NCI-H510A treated with DMSO at 0.1 percent for 48 hours (cell line): ENCODE results near the gene USE1.

Source experiments
- DNase-seq: peaks from one replicate; lab custom pipeline; 2025; lab: John Stamatoyannopoulos, UW

The USE1 gene

DNA sequence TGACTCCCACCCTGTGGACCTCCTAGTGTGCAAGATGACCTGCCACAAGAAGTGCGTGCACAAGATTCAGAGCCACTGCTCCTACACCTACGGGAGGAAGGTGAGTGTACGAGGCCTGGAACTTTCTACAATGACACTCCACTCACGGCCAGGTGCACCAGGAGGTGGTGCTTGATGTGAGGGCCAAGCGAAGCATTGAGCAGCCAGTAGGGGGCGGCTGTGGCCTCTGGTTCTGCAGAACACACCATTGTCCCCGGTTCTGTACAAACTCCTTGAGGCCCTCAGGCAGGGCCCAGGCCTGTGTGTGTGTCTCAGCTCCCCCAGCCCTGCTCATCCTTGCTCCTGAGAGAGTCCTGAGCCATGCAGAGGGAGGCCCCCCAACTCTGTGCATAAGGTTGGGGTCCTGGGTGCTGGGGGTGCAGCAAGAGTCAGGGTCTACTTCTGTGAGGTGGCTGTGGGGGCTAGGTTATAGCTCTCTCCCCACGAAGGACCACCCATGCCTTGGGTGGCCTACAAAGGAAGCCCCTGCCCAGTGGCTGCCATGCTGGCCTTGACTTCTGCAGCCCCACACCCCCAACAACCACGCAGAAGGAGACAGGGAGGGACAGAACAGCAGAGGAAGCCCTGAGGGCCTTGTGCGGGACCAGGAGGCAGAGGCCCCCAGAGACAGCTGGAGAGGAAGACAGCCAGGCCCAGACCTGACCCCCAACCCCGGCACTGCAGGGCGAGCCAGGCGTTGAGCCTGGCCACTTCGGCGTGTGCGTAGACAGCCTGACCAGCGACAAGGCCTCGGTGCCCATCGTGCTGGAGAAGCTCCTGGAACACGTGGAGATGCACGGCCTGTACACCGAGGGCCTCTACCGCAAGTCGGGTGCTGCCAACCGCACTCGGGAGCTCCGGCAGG is 9.7 kb upstream of the USE1 start:
- DNase-seq, result peak; percentile 9

DNA sequence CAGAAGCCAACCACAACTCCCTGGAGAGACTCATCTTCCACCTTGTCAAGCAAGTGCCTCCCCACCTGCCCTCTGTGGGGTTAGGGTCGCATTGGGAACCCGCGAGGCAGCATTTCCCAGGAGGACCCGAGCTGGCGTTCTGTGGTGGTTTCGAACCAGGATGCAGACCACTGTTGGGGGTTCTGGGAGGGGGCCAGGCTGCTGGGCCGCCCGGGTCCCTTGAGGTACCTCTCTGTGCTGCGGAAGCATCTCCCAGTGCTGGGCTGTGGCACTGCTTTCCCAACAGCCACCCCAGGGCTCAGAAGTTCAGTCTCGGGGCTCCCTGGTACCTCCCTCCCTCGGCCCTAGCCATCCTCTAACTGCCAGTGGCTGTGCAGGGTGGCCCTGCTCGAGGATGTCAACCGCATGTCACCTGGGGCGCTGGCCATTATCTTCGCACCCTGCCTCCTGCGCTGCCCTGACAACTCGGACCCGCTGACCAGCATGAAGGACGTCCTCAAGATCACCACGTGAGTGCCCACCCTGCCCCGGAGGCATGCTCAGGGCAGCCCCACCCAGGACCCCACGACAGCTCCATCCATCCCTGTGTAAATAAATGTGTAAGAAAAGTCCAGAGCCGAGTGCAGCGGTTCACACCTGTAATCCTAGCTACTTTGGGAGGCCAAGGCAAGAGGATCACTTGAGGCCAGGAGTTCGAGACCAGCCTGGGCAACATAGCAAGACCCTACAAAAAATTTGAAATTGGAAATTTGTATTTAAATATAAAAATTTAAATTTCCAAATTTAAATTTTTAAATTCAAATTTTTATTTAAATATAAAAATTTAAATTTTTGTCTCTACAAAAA is 8.2 kb upstream of the USE1 start:
- DNase-seq, result no peak

DNA sequence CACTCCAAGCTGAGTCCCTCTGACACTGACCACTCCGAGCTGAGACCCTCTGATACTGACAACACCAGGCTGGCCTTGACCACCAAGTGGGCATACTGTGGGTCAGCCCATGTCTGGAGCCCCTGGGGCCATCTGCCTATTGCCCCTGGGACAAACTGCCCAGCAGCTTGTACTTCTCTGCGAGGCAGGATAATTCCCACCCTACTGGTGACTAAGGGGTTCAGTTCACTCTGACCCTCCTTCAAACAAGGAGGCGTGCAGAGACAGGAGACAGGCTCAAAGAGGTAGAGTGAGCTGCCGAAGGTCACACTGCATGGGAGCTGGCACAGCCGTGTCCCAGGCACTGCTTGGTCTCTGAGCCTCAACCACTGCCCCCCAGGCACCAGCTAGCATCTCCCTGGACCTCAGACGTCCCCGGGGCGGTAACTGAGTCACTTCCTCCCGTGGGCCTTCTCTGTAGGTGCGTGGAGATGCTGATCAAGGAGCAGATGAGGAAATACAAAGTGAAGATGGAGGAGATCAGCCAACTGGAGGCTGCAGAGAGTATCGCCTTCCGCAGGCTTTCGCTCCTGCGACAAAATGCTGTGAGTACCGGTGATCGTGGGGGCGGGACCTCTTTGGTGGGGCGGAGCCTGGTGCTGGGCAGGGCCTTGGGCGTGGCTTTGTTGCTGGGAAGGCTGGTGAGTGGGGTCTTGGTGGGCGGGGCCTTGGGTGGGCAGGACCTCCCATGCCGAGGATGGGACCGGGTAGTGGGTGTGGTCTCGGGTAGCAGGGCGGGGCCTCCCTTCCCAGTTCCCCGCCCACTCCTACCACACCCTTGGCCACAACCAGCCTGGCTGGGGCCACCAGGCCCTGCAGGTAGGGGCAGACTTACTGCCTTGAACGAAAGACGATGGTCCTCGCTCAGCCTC is 5.8 kb upstream of the USE1 start:
- no peak for DNase-seq

GRCh38 chr19:17210296-17210695 is 4.9 kb upstream of the USE1 start:
- DNase-seq, result no peak

DNA sequence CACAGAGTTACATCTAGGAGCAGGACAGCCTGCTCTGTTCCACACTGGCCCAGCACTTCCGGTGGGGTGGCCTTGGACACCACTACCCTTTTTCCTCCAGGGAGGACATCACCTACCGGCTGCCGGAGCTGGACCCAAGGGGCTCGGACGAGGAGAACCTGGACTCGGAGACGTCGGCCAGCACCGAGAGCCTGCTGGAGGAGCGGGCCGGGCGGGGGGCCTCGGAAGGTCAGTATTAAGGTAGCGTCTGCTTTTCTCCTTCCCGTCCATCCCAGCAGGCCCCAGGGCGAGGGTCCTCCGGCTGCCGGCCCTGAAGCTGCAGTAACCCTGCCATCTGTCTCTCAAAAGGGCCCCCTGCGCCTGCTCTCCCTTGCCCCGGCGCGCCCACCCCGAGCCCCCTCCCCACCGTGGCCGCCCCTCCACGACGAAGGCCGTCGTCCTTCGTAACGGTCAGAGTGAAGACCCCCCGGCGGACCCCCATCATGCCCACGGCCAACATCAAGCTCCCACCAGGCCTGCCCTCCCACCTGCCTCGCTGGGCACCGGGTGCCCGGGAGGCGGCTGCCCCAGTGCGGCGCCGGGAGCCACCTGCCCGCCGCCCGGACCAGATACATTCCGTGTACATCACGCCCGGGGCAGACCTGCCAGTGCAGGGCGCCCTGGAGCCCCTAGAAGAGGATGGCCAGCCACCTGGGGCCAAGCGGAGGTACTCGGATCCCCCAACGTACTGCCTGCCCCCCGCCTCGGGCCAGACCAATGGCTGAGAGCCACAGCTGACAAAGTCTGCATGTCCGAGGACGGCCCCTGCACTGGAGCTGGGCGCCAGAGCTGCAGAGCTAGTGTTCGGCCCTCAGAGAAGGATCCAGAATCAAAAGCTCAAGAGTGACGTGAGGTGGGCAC is 3.4 kb upstream of the USE1 start:
- no peak for DNase-seq

DNA sequence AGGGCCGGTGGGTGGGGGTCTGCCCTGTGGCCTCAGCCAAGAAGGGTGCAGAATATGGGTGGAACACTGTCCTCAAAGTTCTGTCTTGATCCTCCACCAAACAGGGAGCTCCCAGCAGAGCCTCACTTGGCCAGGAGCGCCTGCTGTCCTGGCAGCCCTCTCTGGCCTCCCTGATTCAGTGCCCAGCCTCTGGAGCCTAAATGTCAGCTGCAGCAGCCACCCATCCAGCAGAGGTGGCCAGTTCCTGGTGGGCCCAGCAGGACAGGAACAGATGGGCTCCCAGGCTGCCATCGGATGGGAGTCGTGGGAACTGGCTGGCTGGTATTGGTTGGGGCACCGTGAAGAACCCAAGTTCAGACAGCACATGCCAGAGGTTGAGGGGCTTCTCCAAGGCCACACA is 1.8 kb upstream of the USE1 start:
- DNase-seq, result no peak

DNA sequence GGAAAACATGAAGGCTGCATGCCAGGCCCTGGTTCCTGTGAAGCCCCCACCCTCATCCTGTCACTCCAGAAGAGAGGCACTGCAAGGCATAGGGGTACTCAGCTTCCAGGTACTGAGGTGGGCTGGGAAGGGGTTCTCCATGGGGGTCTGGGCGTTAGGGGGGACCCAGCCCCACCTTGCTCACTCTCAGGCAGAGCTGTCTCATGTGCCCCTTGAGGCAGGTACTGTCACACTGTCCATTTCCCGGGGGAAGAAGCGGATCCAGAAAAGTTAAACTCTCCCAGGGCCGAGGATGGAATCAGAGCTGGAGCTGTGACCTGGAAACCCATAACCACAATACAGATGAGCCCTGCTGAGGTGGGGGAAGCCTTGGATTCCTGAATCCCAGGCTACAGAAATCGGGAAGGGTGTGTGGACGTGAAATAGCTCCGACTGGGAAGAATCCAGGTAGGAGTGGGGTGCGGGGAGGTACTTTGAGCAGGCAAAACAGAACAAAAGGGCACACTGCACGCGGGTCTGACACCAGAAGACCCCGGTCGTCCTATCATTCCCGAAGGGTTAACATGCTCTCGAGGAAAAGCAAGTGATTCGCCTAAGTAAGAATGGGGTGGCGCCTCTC is 540 bp upstream of the USE1 start:
- no peak for DNase-seq

- DNase-seq, result no peak
Observed at GRCh38 chr19:17216058-17216670, 1.0 kb downstream of the USE1 start.

GRCh38 chr19:17219286-17219685 is 4.1 kb downstream of the USE1 start:
- no peak for DNase-seq

- DNase-seq, result no peak
Observed at GRCh38 chr19:17220207-17220758, 5.1 kb downstream of the USE1 start.

DNA sequence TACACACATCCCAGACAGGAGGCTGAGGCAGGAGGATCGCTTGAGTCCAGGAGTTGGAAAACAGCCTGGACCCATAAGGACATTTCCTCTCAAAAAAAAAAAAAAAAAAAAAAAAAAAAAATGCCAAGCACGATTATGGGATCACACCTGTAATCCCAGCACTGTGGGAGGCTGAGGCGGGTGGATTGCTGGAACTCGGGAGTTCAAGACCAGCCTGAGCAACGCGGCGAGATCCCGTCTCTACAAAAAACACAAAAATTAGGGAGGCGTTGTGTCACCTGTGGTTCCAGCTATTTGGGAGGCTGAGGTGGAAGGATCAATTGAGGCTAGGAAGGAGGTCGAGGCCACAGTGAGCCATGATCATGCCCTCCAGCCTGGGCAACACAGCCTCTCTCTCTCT is 9.9 kb downstream of the USE1 start:
- DNase-seq, result no peak

DNA sequence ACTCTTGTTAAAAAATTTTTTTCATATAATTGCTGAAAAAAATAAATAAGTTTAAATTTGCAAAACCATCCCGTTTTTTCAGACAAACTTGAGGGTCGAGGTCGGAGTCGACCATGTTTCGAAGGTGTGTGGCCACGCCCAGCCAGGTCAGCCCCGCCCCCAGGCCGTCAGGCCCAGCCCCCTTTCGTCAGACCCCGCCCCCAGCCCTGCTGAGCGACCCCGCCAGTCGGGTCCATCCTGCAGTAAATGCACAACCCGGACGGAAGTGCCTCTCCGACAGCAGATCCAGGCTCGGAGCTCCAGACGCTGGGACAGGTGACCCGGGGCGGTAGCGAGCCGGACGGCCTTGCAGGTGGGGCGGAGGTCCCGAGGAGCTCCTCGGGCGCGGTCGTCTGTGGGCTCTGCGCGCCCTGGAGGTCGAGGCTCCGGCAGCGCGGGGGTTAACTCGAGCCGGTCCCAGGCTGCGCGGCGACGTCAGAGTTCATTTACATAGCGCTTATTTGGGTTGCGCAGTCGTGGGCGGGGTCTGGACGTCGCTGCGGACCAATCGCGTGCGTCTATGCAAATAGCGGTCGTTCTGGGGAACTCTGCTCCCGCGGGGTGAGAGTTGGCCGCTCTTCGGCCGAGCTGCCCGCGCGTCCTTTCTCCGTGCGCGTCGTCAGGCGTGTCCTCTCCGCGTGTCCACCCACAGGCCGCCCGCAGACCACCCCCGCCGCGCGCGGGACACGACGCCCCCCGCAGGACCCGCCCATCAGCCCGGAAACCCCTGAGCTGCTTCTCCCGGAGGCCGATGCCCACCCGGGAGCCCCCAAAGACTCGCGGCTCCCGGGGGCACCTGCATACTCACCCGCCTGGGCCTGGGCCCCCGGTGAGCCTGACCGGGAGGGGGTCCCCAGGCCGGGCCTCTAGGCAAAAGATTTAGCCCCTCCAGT is 11.1 kb downstream of the USE1 start, which contains the start of gene OCEL1:
TSS of gene OCEL1 (plus strand) at position 225 of the 932 bp plus-strand sequence. CDS start at position 247, 22 bp downstream.
- peak; percentile 95 for DNase-seq

GRCh38 chr19:17227798-17228367 is 12.7 kb downstream of the USE1 start:
- no peak for DNase-seq

- no peak for DNase-seq
Observed at GRCh38 chr19:17229890-17230289, 14.7 kb downstream of the USE1 start.

GRCh38 chr19:17232258-17232657 is 17.1 kb downstream of the USE1 start:
- DNase-seq, result no peak

DNA sequence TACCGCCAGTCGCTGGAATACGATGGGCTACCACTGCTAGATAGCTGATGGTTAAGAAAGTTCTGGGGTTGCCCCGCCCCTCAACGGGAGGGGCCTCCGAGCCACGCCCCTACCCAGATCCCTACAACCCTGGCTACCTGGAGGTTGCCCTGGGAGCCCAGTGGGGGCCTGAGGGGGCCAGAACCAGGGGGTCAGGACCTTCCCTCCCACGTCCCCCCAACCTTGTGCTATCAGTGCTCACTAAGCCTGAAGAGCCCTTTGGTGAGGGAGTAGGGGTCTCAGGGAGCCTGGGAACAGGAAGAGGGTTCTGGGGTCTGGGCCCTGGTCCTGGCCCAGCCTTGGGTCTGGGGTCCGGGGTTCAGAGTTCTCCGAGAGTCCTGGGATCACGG is 19.7 kb downstream of the USE1 start:
- peak; percentile 62 for DNase-seq

- DNase-seq, result peak; percentile 56
Observed at GRCh38 chr19:17235300-17235970, 20.3 kb downstream of the USE1 start.
